K562 (cell line): ENCODE results near the gene MFAP5. TPM values are rescaled to one million over a fixed set of nuclear protein-coding genes. Genes with fewer than 3 reads are reported as not detected.

Experiments used
- ATAC-seq: fragments of 200-7000 bp; cut with Tn5 transposase; 3 replicates; pipeline ENCODE4 v1.9.1; 2020; ENCODE audit warnings: moderate library complexity
- BruUV-seq: library from RNA; stranded (reverse); fragments of 400-500 nt; replicated peaks from 2 replicates; lab custom pipeline; 2021; lab: Mats Ljungman, UMichigan
- CTCF ChIA-PET: fragments of 300-600 bp; formaldehyde crosslinking; extraction: SDS; loops from one replicate; lab custom pipeline; 2021; ENCODE audit warnings: low intra/inter-chr PET ratio; lab: Yijun Ruan, JAX
- POLR2A ChIA-PET: fragments of 300-600, 350-650 bp; sonication (Branson Sonifier 250); formaldehyde crosslinking; extraction: SDS; loops from one replicate; lab custom pipeline; 2021; ENCODE audit warnings: antibody characterized with exemption, inconsistent platforms; lab: Yijun Ruan, JAX
- DNase-seq, 4 experiments: peaks; one replicate each; pipeline versions ENCODE4 v3.0.0 to v3.0.0-alpha.2; 2011 to 2018; ENCODE audit warnings: low spot score in 3 of 4, mixed read lengths in 3 of 4; ENCODE audit errors: extremely low read depth in 1 of 4
- FAIRE-seq: peaks from 2 replicates; lab custom pipeline; 2011; peaks lifted over from hg19 to GRCh38; lab: Jason Lieb, UNC
- H2AFZ ChIP-seq: 2 replicates; pipeline ENCODE4 v1.6.0; 2011; ENCODE audit warnings: low read depth, low read length, control low read depth, inconsistent platforms
- H3K27ac ChIP-seq: fragments of 200-600 bp; 3 replicates; pipeline ENCODE4 v1.8.0; 2011; ENCODE audit warnings: low read depth, mild to moderate bottlenecking, control low read depth, inconsistent platforms, low read length, moderate library complexity, mixed read lengths; ENCODE audit errors: extremely low read depth
- H3K27me3 ChIP-seq, 2 experiments: fragments of 300-600 bp in 1 of 2; 2 replicates in 1 of 2; 3 replicates in 1 of 2; pipeline versions ENCODE4 v1.6.0 to v1.8.0; 2011; ENCODE audit warnings: inconsistent platforms in 2 of 2, low read length in 2 of 2, mild to moderate bottlenecking in 1 of 2, mixed read lengths in 1 of 2, moderate library complexity in 1 of 2; ENCODE audit not compliant: control insufficient read depth in 2 of 2, insufficient read depth in 2 of 2
- H3K36me3 ChIP-seq: fragments of 300-600 bp; 3 replicates; pipeline ENCODE4 v1.8.0; 2011; ENCODE audit warnings: mild to moderate bottlenecking, low read length, inconsistent platforms; ENCODE audit not compliant: control insufficient read depth, insufficient read depth
- H3K4me1 ChIP-seq, 2 experiments: fragments of 200-600 bp in 1 of 2; replicated peaks in 1 of 2; 2 replicates in 1 of 2; 3 replicates in 1 of 2; pipeline versions ENCODE4 v1.5.1 to v1.8.0; 2011; ENCODE audit warnings: inconsistent platforms in 2 of 2, low read length in 2 of 2, mild to moderate bottlenecking in 1 of 2, mixed read lengths in 1 of 2, moderate library complexity in 1 of 2; ENCODE audit not compliant: control insufficient read depth in 2 of 2, insufficient read depth in 2 of 2
- H3K4me2 ChIP-seq: 2 replicates; pipeline ENCODE4 v1.6.1; 2011; ENCODE audit warnings: low read length, control low read depth, inconsistent platforms, mixed read lengths; ENCODE audit not compliant: insufficient read depth
- H3K4me3 ChIP-seq: fragments of 200-600 bp; sonication (generic), shearing (Covaris generic); 2 replicates; pipeline ENCODE4 v1.5.1; 2016; ENCODE audit warnings: control low read depth, inconsistent platforms
- H3K79me2 ChIP-seq: fragments of 200-600 bp; 3 replicates; pipeline ENCODE4 v1.8.0; 2011; ENCODE audit warnings: low read length, inconsistent platforms; ENCODE audit not compliant: control insufficient read depth, insufficient read depth
- H3K9ac ChIP-seq, 2 experiments: 2 replicates each; pipeline versions ENCODE4 v1.6.0 to v1.6.1; 2011; ENCODE audit warnings: low read depth in 2 of 2, low read length in 2 of 2, control low read depth in 1 of 2, inconsistent platforms in 1 of 2, mild to moderate bottlenecking in 1 of 2, mixed read lengths in 1 of 2; ENCODE audit not compliant: insufficient read depth in 1 of 2
- H3K9me1 ChIP-seq: one replicate; pipeline ENCODE4 v1.6.0; 2011; ENCODE audit warnings: inconsistent platforms, mild to moderate bottlenecking, low read length, moderate library complexity; ENCODE audit not compliant: control insufficient read depth, insufficient read depth
- H3K9me3 ChIP-seq: replicated peaks from 2 replicates; pipeline ENCODE4 v1.5.1; 2011; ENCODE audit warnings: low read depth, low read length, inconsistent platforms; ENCODE audit not compliant: control insufficient read depth, insufficient read depth
- H4K20me1 ChIP-seq: replicated peaks from 2 replicates; pipeline ENCODE4 v1.6.1; 2011; ENCODE audit warnings: low read length, inconsistent platforms, mixed read lengths; ENCODE audit not compliant: control insufficient read depth, insufficient read depth
- CCNT2 ChIP-seq: IDR thresholded peaks from 2 replicates; pipeline ENCODE4 v1.6.1; 2011; ENCODE audit warnings: borderline replicate concordance, low read depth, mild to moderate bottlenecking, moderate library complexity, mixed read lengths, low read length; ENCODE audit not compliant: insufficient read length; ENCODE audit errors: extremely low read depth
- CTCF ChIP-seq, 3 experiments: IDR thresholded peaks in 2 of 3; conservative IDR thresholded peaks in 1 of 3; 2 replicates each; pipeline ENCODE4 v1.5.1; 2011 to 2012; ENCODE audit warnings: low read length in 3 of 3, mild to moderate bottlenecking in 3 of 3, control low read depth in 2 of 3, improper control_type of control experiment in 1 of 3, inconsistent platforms in 1 of 3, low read depth in 1 of 3, mixed read lengths in 1 of 3, moderate library complexity in 1 of 3; ENCODE audit not compliant: insufficient read depth in 2 of 3
- POLR2G ChIP-seq: fragments of 200-400 bp; formaldehyde crosslinking; IDR thresholded peaks from 2 replicates; pipeline ENCODE4 v1.6.1; 2017; ENCODE audit warnings: low read depth, mild to moderate bottlenecking, antibody characterized with exemption, low read length, moderate library complexity
- WGBS: fragments of 100-300 bp; shearing (Covaris generic); methylation state at CpG from one replicate; pipeline ENCODE4 v1.1.6; 2016; ENCODE audit warnings: low coverage, mixed read lengths; ENCODE audit not compliant: insufficient coverage; ENCODE audit errors: missing lambda C conversion rate; 5-methylcytosine and 5-hydroxymethylcytosine counted together
- in situ Hi-C: fragments of 300-500 bp; cut with MboI; formaldehyde crosslinking; loops from 4 replicates; pipeline ENCODE4 v1.15.0; 2018; ENCODE audit warnings: inconsistent platforms, mixed read lengths
- intact Hi-C: fragments of 100-400 bp; cut with micrococcal nuclease; formaldehyde crosslinking; loops from 2 replicates; pipeline ENCODE4 v1.14.2; 2022
- polyA plus RNA-seq, 8 experiments: library from polyadenylated mRNA; depleted of rRNA in 4 of 8; stranded (reverse) in 5 of 8; unstranded in 3 of 8; fragments of >200 nt; fragmentation: Nextera tagmentation in 2 of 8; fragmentation: Illumina TruSeq in 1 of 8; extraction: Ambion mirVana in 2 of 8; extraction: Trizol in 1 of 8; gene quantifications; 2 replicates each; pipeline versions ENCODE4 v1.2.1 to v1.2.3, GENCODE V29; 2011 to 2014; ENCODE audit warnings: inconsistent platforms in 1 of 8, missing spikeins in 1 of 8
- total RNA-seq, 7 experiments: library from RNA; depleted of rRNA in 6 of 7; stranded (reverse); fragments of >200 nt in 6 of 7; fragmentation: Illumina TruSeq in 2 of 7; extraction: Trizol in 2 of 7; gene quantifications; 2 replicates each; pipeline versions ENCODE4 v1.2.1 to v1.2.3, GENCODE V29; 2011 to 2021; ENCODE audit warnings: low replicate concordance in 1 of 7

The MFAP5 gene
- total and polyA plus RNA-seq, 9 of the 15 experiments (the other 6 are each of a cell fraction or from before 2014, with no cell fraction given): not detected

GRCh38 chr12:8603856-8604255 is 58.8 kb downstream of the MFAP5 start:
- H4K20me1 ChIP-seq: no peaks in the 10 kb centered on the region
- CTCF ChIA-PET: no interaction called here
- peaks cover 0 to 4% of the 10 kb centered on the region in 2 experiments; a peak in 2 of 5 replicates for H3K4me1 ChIP-seq
- no peaks in the 10 kb centered on the region for H3K79me2 ChIP-seq
- no peak overlapping the region for H3K9ac ChIP-seq
- POLR2A ChIA-PET: no interaction called here
- H3K4me3 ChIP-seq: no peak overlapping the region
- TF ChIP-seq CCNT2 (no peak), POLR2G (no peak), CTCF (IDR thresholded peaks at IDR 0.05 in 2 of 3, conservative IDR thresholded peaks at IDR 0.05 in 1 of 3; ENCODE audit: insufficient read depth in 2 of 3, low read depth in 1 of 3, low read length in 3 of 3) (peak in 2 of 3 experiments; percentile 26 to 29; a peak in 2 of 6 replicates)
- DNase-seq (peak in 1 of 4 experiments; percentile 10), ATAC-seq (no peak; the same call in 2 of the 3 replicates), FAIRE-seq (no peak)
- in situ Hi-C loops: no loop called here
- WGBS: 0% methylated on average over 3 of the region's 3 CpGs
- BruUV-seq: no TSS peak
- no peak overlapping the region for H3K4me2 ChIP-seq
- H2AFZ ChIP-seq: no peak overlapping the region
- intact Hi-C loops: no loop called here
- H3K27ac ChIP-seq: no peak overlapping the region
- H3K9me3 ChIP-seq: no peaks in the 10 kb centered on the region
- peaks cover 9% of the 10 kb centered on the region in 2 experiments for H3K27me3 ChIP-seq
- H3K36me3 ChIP-seq: no peaks in the 10 kb centered on the region
- no peaks in the 10 kb centered on the region for H3K9me1 ChIP-seq
